ENCODE results near the gene RERE.

Gene RERE

DNA sequence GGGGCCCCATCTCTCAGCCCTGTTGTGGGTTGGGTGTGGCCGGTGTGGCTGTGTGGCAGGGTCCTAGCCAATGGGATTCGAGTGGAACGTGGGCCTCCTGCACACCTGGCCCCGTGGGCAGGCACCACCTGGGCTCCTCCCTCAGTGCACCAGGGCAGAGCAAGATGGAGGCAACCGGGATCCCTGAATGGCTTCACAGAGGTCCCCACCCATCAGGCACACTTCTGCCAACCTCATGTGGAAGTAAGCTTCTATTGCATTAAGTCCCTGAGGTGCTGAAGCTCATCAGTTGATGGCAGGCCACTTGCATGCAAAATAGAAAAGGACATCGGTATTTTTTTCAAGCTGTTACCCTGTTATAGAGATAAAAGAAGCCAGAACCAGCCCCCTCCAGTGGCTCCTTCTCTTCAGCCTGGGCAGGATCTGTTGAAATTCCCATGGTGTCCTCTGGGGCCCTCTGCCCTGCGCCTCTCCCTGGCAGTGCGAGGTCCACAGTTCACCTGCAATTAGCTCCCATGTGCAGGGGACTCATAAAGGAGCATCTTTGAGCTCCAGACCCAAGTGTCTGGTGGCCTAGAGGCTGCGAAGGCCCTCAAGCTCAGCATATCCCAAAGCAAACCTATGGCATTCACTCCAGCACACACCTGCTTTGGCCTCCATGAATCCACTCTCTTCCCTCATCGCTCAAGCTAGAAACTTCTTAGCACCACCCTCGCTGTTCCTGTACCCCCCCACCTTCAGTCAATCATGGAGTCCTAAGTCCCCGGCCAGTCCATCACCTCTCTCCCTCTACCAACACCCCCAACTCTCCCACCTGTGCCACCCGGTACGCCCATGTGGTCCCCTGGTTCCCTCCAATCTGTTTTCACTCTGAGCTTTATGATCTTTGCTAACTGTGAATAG lies 501.6 kb downstream of the RERE start:
- in situ Hi-C loops (cut with MboI; ENCODE audit: low pct_unique_long_range_greater_than_20kb, low sequenced_read_pairs, unreplicated experiment): loop anchor here (10.0 kb wide), 1 partner anchor 301 kb away; no protein-coding TSS in a partner anchor

GRCh38 chr1:8314346-8315280 lies 502.8 kb downstream of the RERE start:
- peak; percentile 88 for TF ChIP-seq CTCF (IDR thresholded peaks at IDR 0.05; ENCODE audit: extremely low read depth, insufficient read depth, missing control alignments)
- in situ Hi-C loops (cut with MboI; ENCODE audit: low pct_unique_long_range_greater_than_20kb, low sequenced_read_pairs, unreplicated experiment): loop anchor here (10.0 kb wide), 1 partner anchor 300 kb away; no protein-coding TSS in a partner anchor
- DNase-seq (ENCODE audit: low spot score): peak; percentile 73

More for the DNA sequence above, 501.6 kb downstream of the RERE start:
- no peak for TF ChIP-seq CTCF (IDR thresholded peaks at IDR 0.05; ENCODE audit: extremely low read depth, insufficient read depth, missing control alignments)
- no peak for DNase-seq (ENCODE audit: low spot score)

- no peak for DNase-seq (ENCODE audit: low spot score)
- TF ChIP-seq CTCF (IDR thresholded peaks at IDR 0.05; ENCODE audit: extremely low read depth, insufficient read depth, missing control alignments): no peak
- in situ Hi-C loops (cut with MboI; ENCODE audit: low pct_unique_long_range_greater_than_20kb, low sequenced_read_pairs, unreplicated experiment): loop anchor here (10.0 kb wide), 1 partner anchor 298 kb away; no protein-coding TSS in a partner anchor
Measured at GRCh38 chr1:8313231-8313630, 504.2 kb downstream of the RERE start.

DNA sequence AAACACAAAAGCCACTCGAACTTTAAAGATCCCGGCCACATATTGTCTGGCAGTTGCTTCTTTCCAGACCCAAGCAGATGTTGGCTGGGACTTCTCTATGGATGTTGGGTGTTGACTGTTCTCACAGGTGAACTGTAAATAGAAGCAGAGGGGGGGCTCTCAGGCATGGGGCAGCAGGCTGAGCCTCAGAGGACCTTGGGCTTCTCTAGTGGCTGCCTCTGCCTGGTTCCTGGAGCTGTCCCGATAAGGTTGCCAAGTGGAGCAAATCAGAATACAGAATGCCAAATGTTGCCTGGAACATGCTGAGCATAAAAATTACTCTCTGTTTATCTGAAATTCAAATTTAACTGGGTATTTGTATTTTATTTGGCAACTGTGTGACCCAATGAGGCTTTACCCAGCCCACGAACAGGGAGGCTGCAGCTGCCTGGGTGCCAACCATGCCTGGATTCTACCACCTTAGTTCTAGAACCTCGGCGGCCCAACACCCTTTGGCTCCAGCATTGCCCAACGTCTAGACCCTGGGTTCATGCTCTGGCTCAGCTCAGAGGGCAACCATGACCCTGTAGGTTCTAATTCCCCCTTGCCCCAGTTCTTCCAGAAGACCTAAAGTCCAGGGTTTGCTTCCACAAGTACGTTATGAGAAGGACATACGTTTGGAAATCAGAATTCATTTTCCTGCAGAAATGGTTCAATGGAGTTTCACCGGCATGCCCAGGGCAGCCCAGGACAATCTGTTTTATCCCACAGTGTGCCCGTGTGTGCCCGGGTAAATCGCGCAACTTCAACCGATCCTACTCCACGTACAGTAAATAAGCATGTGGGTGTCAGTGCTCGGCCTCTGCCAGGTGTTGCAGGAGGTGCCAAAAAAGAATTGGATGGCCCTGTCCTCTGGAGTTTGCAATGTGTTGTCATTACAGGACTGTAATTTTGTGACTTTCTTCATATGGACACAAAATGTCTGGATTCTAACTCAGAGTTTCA lies 504.9 kb downstream of the RERE start:
- DNase-seq (ENCODE audit: low spot score): no peak
- in situ Hi-C loops (cut with MboI; ENCODE audit: low pct_unique_long_range_greater_than_20kb, low sequenced_read_pairs, unreplicated experiment): loop anchor here (10.0 kb wide), 1 partner anchor 298 kb away; no protein-coding TSS in a partner anchor
- TF ChIP-seq CTCF (IDR thresholded peaks at IDR 0.05; ENCODE audit: extremely low read depth, insufficient read depth, missing control alignments): no peak

DNA sequence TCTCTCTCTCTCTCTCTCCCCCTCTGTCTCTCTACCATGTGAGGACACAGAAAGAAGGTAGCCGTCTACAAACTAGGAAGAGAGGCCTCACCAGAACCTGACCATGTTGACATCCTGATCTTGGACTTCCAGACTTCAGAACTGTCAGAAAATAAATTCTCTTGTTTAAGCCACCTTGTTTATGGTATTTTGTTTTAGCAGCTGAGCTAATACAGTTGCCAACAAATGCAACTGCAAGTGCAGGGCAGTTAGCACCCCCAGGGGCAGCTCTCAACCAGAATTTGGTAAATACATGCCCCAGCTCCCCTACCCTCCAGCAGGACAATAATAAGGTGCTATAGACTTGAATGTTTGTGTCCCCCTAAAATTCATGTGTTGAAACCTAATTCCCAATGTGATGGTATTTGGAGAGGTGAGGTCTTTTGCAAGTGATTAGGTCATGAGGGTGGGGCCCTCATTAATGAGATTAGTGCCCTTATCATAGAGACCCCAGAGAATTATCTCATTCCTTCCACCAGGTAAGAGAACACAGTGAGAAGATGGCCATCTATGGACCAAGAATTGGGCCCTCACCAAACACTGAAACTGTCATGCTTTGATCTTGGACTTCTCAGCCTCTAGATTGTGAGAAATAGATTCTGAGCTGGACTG lies 506.2 kb downstream of the RERE start:
- no peak for TF ChIP-seq CTCF (IDR thresholded peaks at IDR 0.05; ENCODE audit: extremely low read depth, insufficient read depth, missing control alignments)
- in situ Hi-C loops (cut with MboI; ENCODE audit: low pct_unique_long_range_greater_than_20kb, low sequenced_read_pairs, unreplicated experiment): loop anchor here (10.0 kb wide), 1 partner anchor 296 kb away; no protein-coding TSS in a partner anchor
- DNase-seq (ENCODE audit: low spot score): no peak

Data from GM13977 (cell line).